H9 (cell line): ENCODE data around the gene PEA15. TPM values are rescaled to one million over a fixed set of nuclear protein-coding genes. Genes with fewer than 3 reads are reported as not detected.

Experiments used
- DNase-seq: peaks from one replicate; pipeline ENCODE4 v3.0.0-alpha.2; 2017
- H2AFZ ChIP-seq: one replicate; pipeline ENCODE4 v1.6.1; 2013; ENCODE audit warnings: mild to moderate bottlenecking, low read length, control low read depth, moderate library complexity
- H2AK5ac ChIP-seq: 2 replicates; pipeline ENCODE4 v1.6.1; 2013; ENCODE audit warnings: low read length, control low read depth, mixed read lengths; ENCODE audit not compliant: insufficient read length
- H2BK120ac ChIP-seq: one replicate; pipeline ENCODE4 v1.6.1; 2013; ENCODE audit warnings: low read depth, mild to moderate bottlenecking, low read length, control low read depth, inconsistent platforms; ENCODE audit not compliant: poor library complexity, severe bottlenecking
- H2BK12ac ChIP-seq: 2 replicates; pipeline ENCODE4 v1.6.1; 2013; ENCODE audit warnings: low read length, control low read depth, mixed read lengths, low read depth; ENCODE audit not compliant: insufficient read length
- H2BK15ac ChIP-seq: 2 replicates; pipeline ENCODE4 v1.6.1; 2013; ENCODE audit warnings: low read depth, low read length, control low read depth
- H2BK20ac ChIP-seq: one replicate; pipeline ENCODE4 v1.6.1; 2013; ENCODE audit warnings: low read depth, mild to moderate bottlenecking, low read length, control low read depth, inconsistent platforms; ENCODE audit not compliant: poor library complexity, severe bottlenecking
- H2BK5ac ChIP-seq: 2 replicates; pipeline ENCODE4 v1.6.1; 2013; ENCODE audit warnings: low read length, control low read depth, mixed read lengths; ENCODE audit not compliant: insufficient read length
- H3K14ac ChIP-seq: 2 replicates; pipeline ENCODE4 v1.6.1; 2013; ENCODE audit warnings: low read length, control low read depth; ENCODE audit not compliant: insufficient read depth
- H3K18ac ChIP-seq: 2 replicates; pipeline ENCODE4 v1.6.1; 2013; ENCODE audit warnings: low read depth, mild to moderate bottlenecking, mixed read lengths, low read length, control low read depth; ENCODE audit not compliant: insufficient read length
- H3K23ac ChIP-seq: 2 replicates; pipeline ENCODE4 v1.6.1; 2013; ENCODE audit warnings: low read length, control low read depth, mixed read lengths, low read depth; ENCODE audit not compliant: insufficient read length
- H3K23me2 ChIP-seq: 2 replicates; pipeline ENCODE4 v1.6.1; 2013; ENCODE audit warnings: low read depth, mild to moderate bottlenecking, mixed read lengths, low read length, control low read depth; ENCODE audit not compliant: insufficient read length, poor library complexity, severe bottlenecking
- H3K27ac ChIP-seq: 2 replicates; pipeline ENCODE4 v1.5.1; 2013; ENCODE audit warnings: low read length, control low read depth, mixed read lengths, low read depth; ENCODE audit not compliant: insufficient read length
- H3K27me3 ChIP-seq: 2 replicates; pipeline ENCODE4 v1.6.1; 2013; ENCODE audit warnings: low read length, control low read depth, inconsistent platforms; ENCODE audit not compliant: insufficient read depth
- H3K4ac ChIP-seq: 2 replicates; pipeline ENCODE4 v1.6.1; 2013; ENCODE audit warnings: low read depth, mild to moderate bottlenecking, control low read depth, inconsistent platforms, low read length, moderate library complexity
- H3K4me1 ChIP-seq: 2 replicates; pipeline ENCODE4 v1.6.1; 2013; ENCODE audit warnings: low read length, control low read depth, inconsistent platforms; ENCODE audit not compliant: insufficient read depth
- H3K4me2 ChIP-seq: 2 replicates; pipeline ENCODE4 v1.6.1; 2013; ENCODE audit warnings: low read length, control low read depth, mixed read lengths; ENCODE audit not compliant: insufficient read length, insufficient read depth
- H3K56ac ChIP-seq: 2 replicates; pipeline ENCODE4 v1.6.1; 2013; ENCODE audit warnings: low read depth, mild to moderate bottlenecking, mixed read lengths, low read length, control low read depth; ENCODE audit not compliant: insufficient read length
- H3K79me1 ChIP-seq: 2 replicates; pipeline ENCODE4 v1.6.1; 2013; ENCODE audit warnings: low read depth, mild to moderate bottlenecking, moderate library complexity, low read length, control low read depth, inconsistent platforms; ENCODE audit not compliant: insufficient read depth, poor library complexity, severe bottlenecking
- H3K79me2 ChIP-seq: 2 replicates; pipeline ENCODE4 v1.6.1; 2013; ENCODE audit warnings: low read length, control low read depth, inconsistent platforms; ENCODE audit not compliant: insufficient read depth
- H3K9ac ChIP-seq: 2 replicates; pipeline ENCODE4 v1.6.1; 2013; ENCODE audit warnings: low read length, control low read depth, mixed read lengths; ENCODE audit not compliant: insufficient read length; ENCODE audit errors: extremely low read depth
- H3K9me3 ChIP-seq: one replicate; pipeline ENCODE4 v1.6.1; 2013; ENCODE audit warnings: low read depth, low read length, inconsistent platforms; ENCODE audit not compliant: control insufficient read depth
- H3T11ph ChIP-seq: one replicate; pipeline ENCODE4 v1.6.1; 2013; ENCODE audit warnings: mild to moderate bottlenecking, low read length, control low read depth, inconsistent platforms
- H4K20me1 ChIP-seq: one replicate; pipeline ENCODE4 v1.6.1; 2013; ENCODE audit not compliant: control insufficient read depth, insufficient read length, insufficient read depth
- H4K5ac ChIP-seq: 2 replicates; pipeline ENCODE4 v1.6.1; 2013; ENCODE audit warnings: low read depth, mild to moderate bottlenecking, mixed read lengths, low read length, control low read depth; ENCODE audit not compliant: insufficient read length
- H4K8ac ChIP-seq: replicated peaks from 2 replicates; pipeline ENCODE4 v1.6.1; 2013; ENCODE audit warnings: low read length, control low read depth, mixed read lengths, low read depth; ENCODE audit not compliant: insufficient read length
- H4K91ac ChIP-seq: 2 replicates; pipeline ENCODE4 v1.6.1; 2013; ENCODE audit warnings: low read depth, mild to moderate bottlenecking, moderate library complexity, mixed read lengths, low read length, control low read depth; ENCODE audit not compliant: insufficient read length
- H3K27ac Mint-ChIP-seq, 3 experiments: 2 replicates in 2 of 3; 3 replicates in 1 of 3; pipeline ENCODE4 v1.8.0; 2020 to 2021; ENCODE audit warnings: mixed read lengths in 3 of 3, mild to moderate bottlenecking in 1 of 3, moderate library complexity in 1 of 3
- H3K27me3 Mint-ChIP-seq: 2 replicates; pipeline ENCODE4 v1.8.0; 2021; ENCODE audit warnings: low read depth, mild to moderate bottlenecking, moderate library complexity, mixed read lengths
- H3K36me3 Mint-ChIP-seq, 3 experiments: 2 replicates in 2 of 3; 3 replicates in 1 of 3; pipeline ENCODE4 v1.8.0; 2020 to 2021; ENCODE audit warnings: low read depth in 3 of 3, mixed read lengths in 3 of 3; ENCODE audit not compliant: insufficient read depth in 1 of 3
- H3K4me1 Mint-ChIP-seq, 2 experiments: 2 replicates each; pipeline ENCODE4 v1.8.0; 2020; ENCODE audit warnings: mixed read lengths in 2 of 2
- H3K4me3 Mint-ChIP-seq, 2 experiments: 2 replicates in 1 of 2; 3 replicates in 1 of 2; pipeline ENCODE4 v1.8.0; 2020 to 2021; ENCODE audit warnings: mild to moderate bottlenecking in 2 of 2, mixed read lengths in 2 of 2, moderate library complexity in 1 of 2
- H3K9me3 Mint-ChIP-seq, 2 experiments: 2 replicates in 1 of 2; 3 replicates in 1 of 2; pipeline ENCODE4 v1.8.0; 2020; ENCODE audit warnings: mild to moderate bottlenecking in 2 of 2, mixed read lengths in 2 of 2, moderate library complexity in 1 of 2
- CTCF ChIP-seq: fragments of 200-600 bp; sonication (generic); conservative IDR thresholded peaks from 3 replicates; pipeline ENCODE4 v1.8.0; 2021; ENCODE audit warnings: antibody characterized with exemption, mild to moderate bottlenecking
- WGBS: extraction: QIAGEN DNeasy Blood & Tissue Kit; methylation state at CpG from one replicate; pipeline ENCODE4 v1.1.7; 2013; ENCODE audit warnings: missing lambda C conversion rate, low lambda C conversion rate, mixed read lengths; ENCODE audit not compliant: insufficient read length; ENCODE audit errors: extremely low coverage; 5-methylcytosine and 5-hydroxymethylcytosine counted together
- total RNA-seq: library from RNA; stranded (reverse); gene quantifications from 2 replicates; pipeline ENCODE4 v1.2.1, GENCODE V29; 2021

The PEA15 gene
- total RNA-seq, 1 experiment from 2014 or later = 82.1 TPM

DNA sequence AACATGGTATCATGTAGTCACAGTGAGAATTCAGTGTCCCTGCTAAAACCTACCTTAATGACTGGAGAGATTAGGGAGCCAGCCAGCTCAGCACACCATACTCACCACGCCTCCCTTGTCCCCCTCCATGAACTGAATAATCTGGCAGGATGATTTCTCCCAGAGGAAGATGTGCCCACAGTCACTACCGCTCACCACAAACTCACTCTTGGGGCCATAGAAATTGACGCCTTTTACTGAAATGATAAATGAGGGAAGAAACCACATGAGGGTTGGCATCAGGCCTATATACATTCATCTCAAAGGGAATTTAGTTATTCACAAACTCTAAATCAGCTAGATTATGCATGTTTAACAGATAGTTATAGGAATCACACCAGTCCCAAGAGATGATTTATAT lies 17.4 kb downstream of the PEA15 start:
- no peak overlapping the region for H3K4me3 Mint-ChIP-seq
- H3K18ac ChIP-seq = no peak overlapping the region

More for the DNA sequence above, 17.4 kb downstream of the PEA15 start:
- DNase-seq = no peak
- no peak for TF ChIP-seq CTCF
- WGBS = no CpG with 5 or more reads among the region's 3 CpGs
- Histone ChIP-seq H2BK20ac (no peak overlapping the region), H2AK5ac (no peak overlapping the region), H2BK120ac (no peak overlapping the region), H3K79me2 (no peaks in the 10 kb centered on the region), H3K27me3 (no peaks in the 10 kb centered on the region), H3K14ac (no peak overlapping the region), H2BK5ac (no peak overlapping the region), H4K5ac (no peak overlapping the region), H3K9me3 (no peaks in the 10 kb centered on the region), H3K27ac (no peak overlapping the region), H3K56ac (no peak overlapping the region), H2BK15ac (no peak overlapping the region), H3K4me1 (no peaks in the 10 kb centered on the region), H3K23me2 (no peaks in the 10 kb centered on the region), H3K23ac (no peak overlapping the region), H4K91ac (no peak overlapping the region), H3T11ph (no peak overlapping the region), H4K20me1 (no peaks in the 10 kb centered on the region), H2AFZ (no peak overlapping the region), H3K79me1 (no peaks in the 10 kb centered on the region), H3K4ac (no peak overlapping the region), H3K4me2 (no peak overlapping the region), H4K8ac (no peak overlapping the region), H3K9ac (no peak overlapping the region), H2BK12ac (no peak overlapping the region)
- H3K27ac Mint-ChIP-seq = no peak overlapping the region
- peaks cover 14 to 15% of the 10 kb centered on the region in 2 experiments for H3K4me1 Mint-ChIP-seq
- peaks cover 18 to 74% (median 33%) of the 10 kb centered on the region in 3 experiments; a peak in 6 of 7 replicates for H3K36me3 Mint-ChIP-seq
- no peaks in the 10 kb centered on the region for H3K9me3 Mint-ChIP-seq
- H3K27me3 Mint-ChIP-seq = no peaks in the 10 kb centered on the region
